AG10803 (cell line): ENCODE measurements around the gene YJU2.
A peak's percentile ranks its signal among the peaks of the same experiment; 100 is the strongest.

Experiments
- DNase-seq: peaks from one replicate; pipeline ENCODE4 v3.0.0; 2010; ENCODE audit warnings: low read depth
- H3K4me3 ChIP-seq: 2 replicates; pipeline ENCODE4 v1.5.1; 2011; ENCODE audit warnings: mild to moderate bottlenecking, low read length, control low read depth
- CTCF ChIP-seq: conservative IDR thresholded peaks from 2 replicates; pipeline ENCODE4 v1.5.1; 2011; ENCODE audit warnings: mild to moderate bottlenecking, low read length, control low read depth, inconsistent platforms

YJU2 gene

GRCh38 chr19:4297901-4298809 is 51.3 kb downstream of the YJU2 start:
- DNase-seq = no peak
- no peak for TF ChIP-seq CTCF
- no peak overlapping the region for H3K4me3 ChIP-seq

DNA sequence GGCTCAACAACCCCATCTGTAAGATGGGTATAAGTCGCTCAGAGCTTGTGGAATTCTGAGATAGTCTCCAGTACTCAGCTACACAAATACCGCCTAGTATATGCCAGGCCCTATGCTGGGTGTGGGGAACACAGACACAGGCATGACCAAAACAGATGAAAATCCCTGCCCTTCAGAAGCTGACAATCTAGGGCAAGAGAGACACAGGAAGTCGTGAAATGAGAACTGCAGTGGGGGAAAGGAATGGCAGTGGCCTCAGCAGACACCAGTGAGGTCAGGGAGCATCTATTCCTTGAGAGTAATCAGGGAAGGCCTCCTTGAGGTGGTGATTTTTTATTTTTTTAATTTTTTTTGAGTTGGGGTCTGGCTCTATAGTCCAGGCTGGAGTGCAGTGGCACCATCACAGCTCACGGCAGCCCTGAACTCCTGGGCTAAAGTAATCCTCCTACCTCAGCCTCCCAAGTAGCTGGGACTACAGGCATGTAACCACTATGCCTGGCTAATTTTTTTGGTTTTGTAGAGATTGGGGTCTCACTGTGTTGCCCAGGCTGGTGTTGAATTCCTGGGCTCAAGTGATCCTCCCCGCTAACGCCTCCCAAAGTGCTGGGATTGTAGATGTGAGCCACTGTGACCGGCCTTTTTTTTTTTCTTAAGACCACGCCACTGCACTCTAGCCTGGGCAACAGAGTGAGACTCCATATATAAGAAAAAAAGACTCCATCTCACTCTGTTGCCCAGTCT is 52.1 kb downstream of the YJU2 start:
- no peak for TF ChIP-seq CTCF
- no peak overlapping the region for H3K4me3 ChIP-seq
- no peak for DNase-seq

DNA sequence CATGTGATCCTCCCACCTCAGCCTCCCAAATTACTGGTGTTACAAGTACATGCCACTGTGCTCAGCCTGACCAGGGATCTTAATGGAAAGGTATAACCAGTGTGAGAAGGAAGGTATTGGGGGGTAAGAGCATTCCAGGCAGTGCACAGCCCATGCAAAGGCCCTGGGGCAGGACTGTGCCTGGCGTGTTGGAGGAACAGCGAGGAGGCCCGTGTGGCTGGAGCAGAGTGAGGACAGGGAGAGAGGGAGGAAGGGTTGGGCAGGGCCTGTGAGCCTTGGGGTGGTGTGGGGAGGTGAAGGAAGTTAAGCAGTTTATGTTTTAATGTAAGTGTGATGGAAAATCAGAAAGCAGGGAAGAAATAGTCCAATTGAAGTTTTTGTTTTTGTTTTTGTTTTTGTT is 53.7 kb downstream of the YJU2 start:
- no peak overlapping the region for H3K4me3 ChIP-seq
- DNase-seq = no peak
- TF ChIP-seq CTCF = no peak

GRCh38 chr19:4301590-4302242 is 54.8 kb downstream of the YJU2 start:
- no peak for TF ChIP-seq CTCF
- H3K4me3 ChIP-seq = no peak overlapping the region
- no peak for DNase-seq

- TF ChIP-seq CTCF = no peak
- H3K4me3 ChIP-seq = no peak within 1 kb of the TSS
- DNase-seq = no peak
These were observed 55.4 kb downstream of the YJU2 start, which contains the start of gene TMIGD2 for GRCh38 chr19:4302243-4302640. Gene TMIGD2, minus strand, starts transcription at chr19:4302389. Its CDS starts 4 bp downstream, at chr19:4302385.

DNA sequence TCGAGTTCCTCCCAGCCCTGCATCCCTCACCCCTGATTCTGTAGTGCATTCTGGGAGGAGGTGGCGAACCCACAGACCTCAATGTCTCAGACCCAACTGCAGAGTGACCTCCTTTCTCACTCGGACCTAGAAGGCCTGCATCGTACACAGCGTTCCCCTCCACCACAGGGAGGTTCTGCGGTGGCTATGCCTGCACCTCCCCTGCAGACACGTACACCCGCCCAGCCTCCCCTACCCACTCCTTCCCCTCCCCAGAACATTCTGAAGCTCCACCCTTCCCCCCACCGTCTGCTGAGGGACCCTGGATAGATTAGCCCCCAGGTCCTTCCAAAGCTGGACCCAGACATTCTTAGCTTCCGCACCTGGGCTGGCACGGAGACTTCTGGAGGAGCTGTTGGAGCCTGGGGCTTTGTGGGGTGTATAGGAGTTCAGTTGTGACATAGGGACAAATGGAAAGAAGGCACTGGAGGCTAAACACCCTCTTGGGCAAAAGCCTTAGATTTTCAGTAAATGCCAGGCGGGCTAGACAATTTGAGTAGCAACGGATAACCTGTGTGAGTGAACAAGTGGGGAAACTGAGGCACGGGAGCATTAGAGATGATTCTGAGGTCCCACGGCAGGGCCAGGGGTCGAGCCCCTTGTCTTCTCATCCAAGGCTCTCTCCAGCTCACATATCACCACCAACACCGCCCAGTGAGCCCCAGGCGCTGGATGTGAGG is 57.1 kb downstream of the YJU2 start:
- TF ChIP-seq CTCF = no peak
- peak overlapping the region; percentile 18; the same call in 1 of the 2 replicates for H3K4me3 ChIP-seq
- no peak for DNase-seq
